Activated CD4-positive, CD25-positive, alpha-beta regulatory T cell treated with anti-CD3 and anti-CD28 coated beads, Interleukin-2, amount 50 U/mL, for 16 hours (primary cell): ENCODE data around the gene GPR31.

Source experiments
- DNase-seq: peaks from one replicate; pipeline ENCODE4 v3.0.0-alpha.2; 2020; ENCODE audit warnings: low read depth, low spot score

Gene GPR31

DNA sequence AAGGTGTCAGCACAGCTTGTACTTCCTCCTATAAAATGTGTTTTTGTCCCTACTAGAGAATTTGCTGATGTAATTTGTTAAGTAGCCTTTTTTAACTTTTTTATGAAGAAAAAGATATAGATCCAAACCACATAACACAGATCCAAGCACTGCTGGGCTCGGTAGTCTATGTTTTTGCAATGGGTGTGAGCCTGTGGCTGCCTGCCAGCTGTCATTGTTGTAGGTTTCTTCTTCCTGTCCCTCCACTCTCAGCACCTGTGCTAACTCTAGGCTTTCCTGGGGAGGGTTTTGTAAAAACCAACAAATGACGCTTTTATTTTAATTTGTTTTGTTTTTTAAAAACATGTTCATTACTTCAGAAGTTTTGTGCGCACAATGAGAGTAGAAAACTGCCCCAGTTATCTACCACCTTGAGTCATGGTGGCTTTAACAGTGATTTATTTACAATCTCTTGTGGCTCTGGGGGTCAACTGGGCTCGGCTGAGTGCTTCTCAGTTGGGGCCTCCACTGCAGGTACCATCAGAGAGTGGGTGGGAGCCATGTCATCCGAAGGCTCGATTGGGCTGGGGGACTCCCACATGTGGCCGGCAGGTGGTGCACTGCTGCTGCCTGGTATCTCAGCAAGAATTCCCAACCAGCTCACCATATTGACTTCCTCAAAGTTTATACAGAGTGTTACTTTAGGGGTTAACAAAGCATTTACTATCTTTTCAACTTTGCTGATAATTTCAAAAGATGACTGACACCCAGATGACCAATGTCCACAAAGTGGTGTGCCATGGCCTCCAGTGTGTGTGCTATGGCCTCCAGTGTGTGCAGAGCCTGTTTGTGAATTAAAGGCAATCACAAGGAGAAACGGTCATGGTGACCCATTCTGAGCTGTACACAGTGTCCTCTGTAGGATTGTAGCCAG is 37.9 kb downstream of the GPR31 start:
- DNase-seq: no peak

- no peak for DNase-seq
These were observed 38.9 kb downstream of the GPR31 start for GRCh38 chr6:167118839-167119238.

- DNase-seq: no peak
These were observed 39.8 kb downstream of the GPR31 start for GRCh38 chr6:167118006-167118405.

- DNase-seq: no peak
These were observed 40.9 kb downstream of the GPR31 start for GRCh38 chr6:167116838-167117228.

- DNase-seq: no peak
These were observed 41.5 kb downstream of the GPR31 start for GRCh38 chr6:167116109-167116837.

DNA sequence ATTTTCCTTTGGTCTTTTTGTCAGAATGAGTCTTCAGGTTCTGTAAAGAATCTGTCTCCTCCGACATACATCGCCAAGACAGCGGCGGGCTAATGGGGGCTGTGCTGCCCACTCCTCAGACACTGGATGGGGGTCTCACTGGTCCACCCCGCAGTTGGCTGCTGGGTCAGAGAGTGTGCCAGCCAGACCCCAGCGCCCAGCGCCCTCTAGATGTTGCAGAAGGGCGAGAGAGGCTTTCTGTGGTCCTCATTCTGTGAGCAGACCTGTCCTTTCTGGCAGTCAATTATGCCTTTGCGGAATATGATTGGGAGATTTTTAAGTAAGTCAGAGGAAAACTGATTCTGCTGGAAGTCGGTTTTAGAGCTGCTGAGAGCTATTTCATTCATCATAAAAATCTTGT is 42.7 kb downstream of the GPR31 start:
- DNase-seq: no peak

DNA sequence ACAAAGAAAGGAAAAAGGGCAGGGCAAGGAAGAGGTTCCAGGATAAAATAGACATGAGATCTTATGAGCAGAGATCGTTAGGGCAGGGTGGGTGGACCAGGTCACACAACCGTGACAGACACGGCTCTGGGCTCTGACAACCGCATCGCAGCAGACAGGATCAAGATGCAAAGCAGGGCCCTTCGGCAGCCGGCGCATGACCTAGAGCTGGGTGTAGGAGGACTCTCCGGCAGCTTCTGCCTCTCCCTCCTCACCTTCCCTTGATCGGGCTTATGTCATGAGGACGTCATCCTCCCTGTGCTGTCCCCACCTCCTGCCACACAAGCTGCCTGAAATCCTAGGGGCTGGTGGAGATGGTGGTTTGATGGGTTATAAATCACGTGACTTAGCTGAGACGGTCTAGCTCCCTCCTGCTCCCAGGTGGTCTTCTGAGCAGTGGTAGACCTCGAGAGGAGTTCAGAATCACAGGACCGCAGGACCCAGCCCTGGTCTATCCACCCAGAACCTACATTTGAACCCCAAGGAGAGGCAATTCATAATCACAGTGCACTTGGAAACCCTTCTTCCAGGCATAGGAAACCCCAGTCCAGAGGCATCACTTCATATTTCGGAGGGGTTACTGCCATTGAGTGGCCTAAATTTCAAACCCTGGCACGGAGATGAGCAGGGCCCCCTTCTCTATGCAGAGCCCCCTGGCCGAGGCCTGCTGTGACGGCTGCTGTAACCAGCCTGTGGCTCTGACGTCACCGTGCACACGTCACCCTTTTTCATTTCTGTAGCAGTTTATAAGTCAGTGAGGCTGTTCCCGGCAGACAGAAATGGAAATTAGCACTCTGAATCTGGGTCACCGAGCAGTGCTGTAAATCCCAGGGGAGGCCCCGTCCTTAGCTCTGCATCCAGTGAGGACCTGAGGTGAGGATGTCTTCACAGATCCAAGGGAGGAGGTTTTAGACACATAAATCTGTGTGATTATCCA is 43.6 kb downstream of the GPR31 start:
- peak; percentile 31 for DNase-seq

GRCh38 chr6:167113047-167113754 is 44.6 kb downstream of the GPR31 start:
- no peak for DNase-seq

- no peak for DNase-seq
These were observed 45.4 kb downstream of the GPR31 start for GRCh38 chr6:167112421-167112820.

DNA sequence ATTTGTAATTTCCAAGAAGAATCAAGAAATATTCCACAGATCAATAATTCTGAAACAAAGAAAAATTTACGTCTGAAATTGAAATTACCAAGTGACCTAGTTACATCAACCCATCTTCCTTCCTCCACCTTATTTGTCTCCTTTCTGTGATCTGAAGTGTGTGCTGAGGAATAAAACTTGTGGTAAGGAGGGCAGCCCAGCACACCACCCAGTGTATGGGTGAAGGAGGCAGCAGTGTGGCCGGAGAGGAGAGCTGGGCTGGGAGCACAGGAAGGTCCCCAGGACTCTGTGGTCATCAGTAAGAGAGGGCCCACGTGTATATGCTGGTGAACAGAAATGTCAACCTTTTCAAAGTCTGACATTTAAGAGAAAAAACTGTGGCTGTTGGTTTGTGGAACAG is 46.2 kb downstream of the GPR31 start:
- no peak for DNase-seq

DNA sequence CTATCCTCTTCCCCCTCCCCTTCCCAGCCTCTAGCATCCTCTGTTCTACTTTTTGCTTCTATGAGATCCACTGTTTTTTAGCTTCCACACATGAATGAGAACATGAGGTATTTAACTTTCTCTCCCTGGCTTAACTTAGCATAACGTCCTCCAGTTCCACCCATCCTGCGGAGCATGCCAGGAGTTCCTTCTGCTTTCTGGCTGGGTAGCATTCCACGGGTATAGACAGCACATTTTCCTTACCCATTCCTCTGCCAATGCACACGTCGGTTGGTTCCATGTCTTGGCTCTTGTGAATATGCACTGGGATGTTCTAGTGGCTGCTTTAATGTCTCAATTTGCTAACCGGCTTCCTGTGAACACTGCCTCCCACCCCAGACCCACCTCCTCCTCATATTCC is 48.1 kb downstream of the GPR31 start:
- no peak for DNase-seq

DNA sequence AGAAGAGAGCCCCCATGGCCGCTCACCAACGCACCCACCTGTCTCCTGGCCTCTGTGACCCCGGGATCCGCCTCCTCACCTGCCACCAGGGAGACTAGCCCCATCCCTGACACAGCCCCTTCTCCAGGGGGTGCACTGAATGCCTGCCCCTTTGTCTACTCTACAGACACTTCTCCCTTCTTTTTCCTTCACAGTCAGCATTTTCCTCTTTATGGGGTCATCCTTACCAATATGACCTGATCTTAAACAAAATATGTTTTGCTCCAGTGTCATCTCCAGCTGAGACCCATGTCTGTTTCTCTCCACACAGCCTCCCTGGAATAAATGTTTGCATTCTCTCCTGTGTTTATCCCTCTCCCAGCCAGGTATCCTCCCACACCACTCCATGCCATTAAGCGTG is 49.5 kb downstream of the GPR31 start:
- no peak for DNase-seq

DNA sequence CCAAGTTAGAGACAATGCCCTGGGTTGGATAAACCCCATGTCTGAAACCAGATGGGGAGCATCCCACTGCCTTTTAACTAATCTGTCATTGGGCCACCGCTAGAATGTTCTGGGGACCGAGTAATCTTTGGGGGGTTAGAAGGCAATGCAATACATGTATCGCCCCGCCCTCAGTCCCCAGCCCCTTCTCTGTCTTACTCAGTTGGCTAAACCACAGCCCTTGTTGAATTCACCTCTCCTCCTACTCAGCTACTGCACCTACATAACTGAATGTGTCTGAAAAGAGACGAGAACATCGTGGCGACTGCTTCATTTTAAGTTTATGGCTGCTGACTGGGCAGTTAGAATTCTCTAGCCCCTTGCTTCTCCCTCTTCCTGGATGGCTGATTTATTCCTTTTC is 50.0 kb downstream of the GPR31 start:
- DNase-seq: no peak

DNA sequence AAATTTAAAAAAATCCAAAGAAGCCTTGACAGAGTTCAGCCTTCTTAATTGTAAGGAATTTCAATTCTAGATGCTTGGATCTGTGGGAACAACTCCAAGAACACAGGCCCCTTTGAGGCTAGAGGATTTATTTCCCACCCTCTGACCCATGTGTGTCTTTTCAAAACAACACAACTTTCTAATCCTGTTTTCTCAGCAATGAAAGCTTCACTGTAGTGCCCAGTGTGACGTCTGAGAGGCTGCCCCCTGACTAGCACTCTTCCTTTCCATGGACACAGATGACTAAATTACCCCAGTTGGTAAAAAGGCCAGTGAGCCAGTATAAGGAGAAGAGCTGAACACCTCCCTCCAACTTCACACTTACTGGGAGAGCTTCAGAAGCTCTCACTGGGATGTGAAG is 51.4 kb downstream of the GPR31 start:
- no peak for DNase-seq
